ENCODE data around the gene KIFC3. TPM values are rescaled to one million over a fixed set of nuclear protein-coding genes. Genes with fewer than 3 reads are reported as not detected.

KIFC3 gene
- total and polyA plus RNA-seq, 2 donors from 2014 or later = 74.9 to 109 TPM

DNA sequence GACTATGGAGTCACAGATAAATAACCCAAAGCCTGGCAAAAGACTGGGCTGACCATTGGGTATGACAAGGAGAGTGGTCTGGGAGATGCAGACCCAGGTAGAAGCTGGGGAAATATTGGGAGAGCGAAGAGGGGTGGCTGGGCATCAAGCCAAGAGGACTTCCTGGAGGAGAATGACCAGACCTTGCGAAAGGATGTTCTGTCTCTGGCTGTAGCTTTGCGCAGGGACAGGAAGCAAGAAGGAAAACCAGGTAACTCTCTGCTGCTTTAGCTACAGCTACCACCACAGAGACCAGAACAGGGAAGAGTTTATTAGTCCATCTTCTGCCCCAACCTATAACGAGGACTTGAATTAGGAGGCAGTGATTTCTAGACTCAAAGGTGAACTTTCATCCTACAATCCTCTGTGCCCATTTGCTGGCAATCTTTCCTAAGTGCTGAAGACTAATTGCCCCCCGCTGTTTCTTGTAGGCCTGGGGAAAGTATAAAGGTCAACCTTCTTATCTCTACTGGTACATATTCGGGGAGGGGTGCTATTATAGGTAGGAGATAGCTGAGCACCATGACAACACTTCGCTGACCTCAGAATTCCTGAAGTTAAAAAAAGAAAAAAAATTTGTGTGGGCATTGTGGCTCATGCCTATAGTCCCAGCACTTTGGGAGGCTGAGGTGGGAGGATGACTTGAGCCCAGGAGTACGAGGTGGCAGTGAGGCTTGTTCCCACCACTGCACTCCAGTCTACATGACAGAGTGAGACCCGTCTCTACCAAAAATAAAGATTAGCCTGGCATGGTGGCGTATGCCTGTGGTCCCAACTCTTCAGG lies 19.1 kb upstream of the KIFC3 start:
- Histone ChIP-seq H3K9me3 (ENCODE audit: control insufficient read depth in 2 of 3, insufficient read depth in 1 of 3, low read length in 3 of 3) (no peaks in the 10 kb centered on the region), H3K4me3 (ENCODE audit: low read length in 3 of 3) (no peak overlapping the region), H3K9ac (ENCODE audit: low read length in 3 of 3) (no peak overlapping the region), H3K36me3 (ENCODE audit: control insufficient read depth in 2 of 3, insufficient read depth in 3 of 3, low read length in 3 of 3) (no peaks in the 10 kb centered on the region), H3K4me1 (ENCODE audit: control insufficient read depth in 2 of 3, insufficient read depth in 2 of 3, low read depth in 1 of 3, low read length in 3 of 3) (peaks cover 0 to 33% (median 28%) of the 10 kb centered on the region in 3 donors), H3K27ac (ENCODE audit: low read depth in 2 of 2, low read length in 2 of 2) (peak overlapping the region; percentile 14 to 41), H3K27me3 (ENCODE audit: control insufficient read depth, insufficient read depth, low read length) (no peaks in the 10 kb centered on the region)
- FAIRE-seq (no peak), DNase-seq (no peak)
- no peak for TF ChIP-seq CTCF (IDR thresholded peaks at IDR 0.05; ENCODE audit: borderline replicate concordance, extremely low read depth, insufficient read depth)
- intact Hi-C loops (cut with DNase I) = no loop called here

DNA sequence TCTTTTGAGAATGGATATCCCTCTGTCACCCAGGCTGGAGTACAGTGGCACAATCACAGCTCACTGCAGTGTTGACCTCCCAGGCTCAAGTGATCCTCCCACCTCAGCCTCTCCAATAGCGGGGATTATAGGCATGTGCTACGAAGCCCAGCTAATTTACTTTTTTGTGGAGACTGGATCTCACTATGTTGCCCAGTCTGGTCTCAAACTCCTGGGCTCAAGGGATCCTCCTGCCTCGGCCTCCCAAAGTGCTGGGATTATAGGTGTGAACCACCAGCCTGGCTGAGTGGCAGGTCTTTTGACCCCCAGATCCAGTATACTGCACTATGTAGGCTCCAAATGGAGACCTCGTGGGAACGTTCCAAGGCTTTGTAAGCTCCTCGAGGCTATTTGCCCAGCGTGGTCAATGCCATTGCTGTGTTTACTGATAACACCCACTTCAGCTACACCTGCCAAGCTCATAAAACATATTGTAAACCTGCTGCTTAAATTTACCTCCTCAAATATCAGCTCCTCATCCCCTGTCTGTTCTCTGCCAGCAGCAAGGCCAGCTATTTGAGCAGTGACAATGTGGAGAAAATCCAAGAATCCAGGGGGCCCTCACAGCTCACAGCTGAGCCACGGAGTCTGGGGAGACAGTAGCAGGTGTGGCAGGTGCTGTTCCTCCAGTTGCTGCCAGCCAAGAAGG lies 16.2 kb upstream of the KIFC3 start:
- DNase-seq (no peak), FAIRE-seq (no peak)
- peaks cover 0 to 17% (median 14%) of the 10 kb centered on the region in 3 donors for H3K4me1 ChIP-seq (ENCODE audit: control insufficient read depth in 2 of 3, insufficient read depth in 2 of 3, low read depth in 1 of 3, low read length in 3 of 3)
- no peak overlapping the region for H3K27ac ChIP-seq (ENCODE audit: low read depth in 2 of 2, low read length in 2 of 2)
- H3K27me3 ChIP-seq (ENCODE audit: control insufficient read depth, insufficient read depth, low read length) = no peaks in the 10 kb centered on the region
- no peak overlapping the region for H3K4me3 ChIP-seq (ENCODE audit: low read length in 3 of 3)
- H3K36me3 ChIP-seq (ENCODE audit: control insufficient read depth in 2 of 3, insufficient read depth in 3 of 3, low read length in 3 of 3) = no peaks in the 10 kb centered on the region
- no peak overlapping the region for H3K9ac ChIP-seq (ENCODE audit: low read length in 3 of 3)
- H3K9me3 ChIP-seq (ENCODE audit: control insufficient read depth in 2 of 3, insufficient read depth in 1 of 3, low read length in 3 of 3) = no peaks in the 10 kb centered on the region
- no peak for TF ChIP-seq CTCF (IDR thresholded peaks at IDR 0.05; ENCODE audit: borderline replicate concordance, extremely low read depth, insufficient read depth)
- intact Hi-C loops (cut with DNase I) = no loop called here

GRCh38 chr16:57817680-57818079 lies 15.4 kb upstream of the KIFC3 start:
- Histone ChIP-seq H3K27me3 (ENCODE audit: control insufficient read depth, insufficient read depth, low read length) (no peaks in the 10 kb centered on the region), H3K9me3 (ENCODE audit: control insufficient read depth in 2 of 3, insufficient read depth in 1 of 3, low read length in 3 of 3) (no peaks in the 10 kb centered on the region), H3K9ac (ENCODE audit: low read length in 3 of 3) (no peak overlapping the region), H3K4me3 (ENCODE audit: low read length in 3 of 3) (no peak overlapping the region), H3K27ac (ENCODE audit: low read depth in 2 of 2, low read length in 2 of 2) (no peak overlapping the region), H3K36me3 (ENCODE audit: control insufficient read depth in 2 of 3, insufficient read depth in 3 of 3, low read length in 3 of 3) (no peaks in the 10 kb centered on the region), H3K4me1 (ENCODE audit: control insufficient read depth in 2 of 3, insufficient read depth in 2 of 3, low read depth in 1 of 3, low read length in 3 of 3) (peaks cover 0 to 17% (median 16%) of the 10 kb centered on the region in 3 donors)
- TF ChIP-seq CTCF (IDR thresholded peaks at IDR 0.05; ENCODE audit: borderline replicate concordance, extremely low read depth, insufficient read depth) = no peak
- intact Hi-C loops (cut with DNase I) = no loop called here
- no peak for FAIRE-seq
- no peak for DNase-seq

Data from kidney (tissue), 14 donors.